HepG2 (cell line): Measurements from ENCODE around the gene NPC1. TPM values are rescaled to one million over a fixed set of nuclear protein-coding genes. Genes with fewer than 3 reads are reported as not detected.

Source experiments
- ATAC-seq: fragments of 200-7000 bp; cut with Tn5 transposase; 3 replicates; pipeline ENCODE4 v1.9.1; 2020; ENCODE audit warnings: mild to moderate bottlenecking, moderate library complexity
- BruUV-seq: library from RNA; stranded (reverse); fragments of 400-500 nt; replicated peaks from 2 replicates; lab custom pipeline; 2021; lab: Mats Ljungman, UMichigan
- CTCF ChIA-PET: fragments of 300-600 bp; formaldehyde crosslinking; extraction: SDS; loops from one replicate; lab custom pipeline; 2021; ENCODE audit warnings: low total read pairs, inconsistent platforms, low intra/inter-chr PET ratio; lab: Yijun Ruan, JAX
- POLR2A ChIA-PET: fragments of 350-600 bp; sonication (Branson Sonifier 250); formaldehyde crosslinking; loops from one replicate; lab custom pipeline; 2020; ENCODE audit warnings: antibody characterized with exemption, inconsistent platforms; lab: Yijun Ruan, JAX
- DNase-seq: peaks from one replicate; pipeline ENCODE4 v3.0.0-alpha.2; 2015; ENCODE audit warnings: low spot score
- FAIRE-seq: peaks from 3 replicates; lab custom pipeline; 2011; peaks lifted over from hg19 to GRCh38; lab: Jason Lieb, UNC
- H2AFZ ChIP-seq: one replicate; pipeline ENCODE4 v1.6.1; 2011; ENCODE audit warnings: low read length, inconsistent platforms
- H3K27ac ChIP-seq: fragments of 300-600 bp; 3 replicates; pipeline ENCODE4 v1.8.0; 2011; ENCODE audit warnings: mixed run types, mild to moderate bottlenecking, mixed read lengths, low read length, inconsistent platforms; ENCODE audit not compliant: insufficient read depth; ENCODE audit errors: extremely low read length
- H3K27me3 ChIP-seq, 2 experiments: fragments of 200-600 bp in 1 of 2; 2 replicates in 1 of 2; 3 replicates in 1 of 2; pipeline versions ENCODE4 v1.6.0 to v1.8.0; 2011; ENCODE audit warnings: low read length in 2 of 2, mild to moderate bottlenecking in 2 of 2, moderate library complexity in 2 of 2, inconsistent platforms in 1 of 2; ENCODE audit not compliant: insufficient read depth in 2 of 2, control insufficient read depth in 1 of 2
- H3K36me3 ChIP-seq, 2 experiments: fragments of 200-600 bp in 1 of 2; replicated peaks in 1 of 2; 2 replicates in 1 of 2; 3 replicates in 1 of 2; pipeline versions ENCODE4 v1.5.1 to v1.8.0; 2011; ENCODE audit warnings: low read length in 2 of 2, inconsistent platforms in 1 of 2; ENCODE audit not compliant: insufficient read depth in 2 of 2, control insufficient read depth in 1 of 2
- H3K4me1 ChIP-seq: 2 replicates; pipeline ENCODE4 v1.5.1; 2012; ENCODE audit warnings: low read length, inconsistent platforms; ENCODE audit not compliant: insufficient read depth
- H3K4me2 ChIP-seq: 2 replicates; pipeline ENCODE4 v1.6.0; 2011; ENCODE audit warnings: low read depth, low read length, inconsistent platforms
- H3K4me3 ChIP-seq, 3 experiments: fragments of 200-600 bp in 1 of 3; sonication (generic), shearing (Covaris generic) in 1 of 3; replicated peaks in 1 of 3; 2 replicates each; pipeline ENCODE4 v1.5.1; 2011 to 2016; ENCODE audit warnings: low read length in 3 of 3, inconsistent platforms in 2 of 3, low read depth in 2 of 3, mild to moderate bottlenecking in 2 of 3, control low read depth in 1 of 3, mixed read lengths in 1 of 3; ENCODE audit not compliant: insufficient read depth in 1 of 3
- H3K79me2 ChIP-seq: one replicate; pipeline ENCODE4 v1.6.1; 2011; ENCODE audit warnings: low read length, inconsistent platforms; ENCODE audit not compliant: insufficient read depth
- H3K9ac ChIP-seq: 2 replicates; pipeline ENCODE4 v1.6.0; 2011; ENCODE audit warnings: mild to moderate bottlenecking, low read depth, low read length, inconsistent platforms; ENCODE audit not compliant: insufficient read depth
- H3K9me3 ChIP-seq: 2 replicates; pipeline ENCODE4 v1.5.1; 2012; ENCODE audit warnings: mild to moderate bottlenecking, low read length
- H4K20me1 ChIP-seq: 2 replicates; pipeline ENCODE4 v1.6.0; 2011; ENCODE audit warnings: inconsistent platforms, mild to moderate bottlenecking, low read length, moderate library complexity; ENCODE audit not compliant: insufficient read depth
- BCL6 ChIP-seq: IDR thresholded peaks from 2 replicates; pipeline ENCODE4 v1.6.1; 2016; ENCODE audit warnings: missing genetic modification reagents, missing compliant biosample characterization
- FOSL2 ChIP-seq: sonication (generic); formaldehyde crosslinking; IDR thresholded peaks from 2 replicates; pipeline ENCODE4 v1.4.0; 2020; ENCODE audit warnings: missing genetic modification reagents
- FOXA3 ChIP-seq: IDR thresholded peaks from 2 replicates; pipeline ENCODE4 v1.6.1; 2016; ENCODE audit warnings: missing genetic modification reagents, missing compliant biosample characterization
- FOXK1 ChIP-seq: sonication (generic); formaldehyde crosslinking; IDR thresholded peaks from 2 replicates; pipeline ENCODE4 v1.4.0; 2020; ENCODE audit warnings: low read depth, missing genetic modification reagents, borderline replicate concordance
- GATAD2A ChIP-seq: IDR thresholded peaks from 2 replicates; pipeline ENCODE4 v1.6.1; 2016
- HMG20A ChIP-seq: IDR thresholded peaks from 2 replicates; pipeline ENCODE4 v1.6.1; 2016; ENCODE audit warnings: borderline replicate concordance
- RARA ChIP-seq: IDR thresholded peaks from 2 replicates; pipeline ENCODE4 v1.6.1; 2016; ENCODE audit warnings: missing genetic modification reagents, missing compliant biosample characterization
- ZNF496 ChIP-seq: sonication (generic); formaldehyde crosslinking; IDR thresholded peaks from 2 replicates; pipeline ENCODE4 v1.8.1; 2023; ENCODE audit warnings: mild to moderate bottlenecking, moderate library complexity, missing genetic modification reagents; ENCODE audit not compliant: insufficient replicate concordance
- ZNF563 ChIP-seq: sonication (generic); formaldehyde crosslinking; IDR thresholded peaks from 2 replicates; pipeline ENCODE4 v1.8.0; 2022; ENCODE audit warnings: mild to moderate bottlenecking, moderate library complexity, missing genetic modification reagents
- ZNF644 ChIP-seq: IDR thresholded peaks from 2 replicates; pipeline ENCODE4 v1.6.1; 2016; ENCODE audit warnings: low read depth
- ZNF792 ChIP-seq: IDR thresholded peaks from 2 replicates; pipeline ENCODE4 v1.6.1; 2016
- WGBS: methylation state at CpG from one replicate; pipeline ENCODE4 v1.1.6; 2017; ENCODE audit warnings: low lambda C conversion rate; 5-methylcytosine and 5-hydroxymethylcytosine counted together
- in situ Hi-C: cut with HindIII; loops from 2 replicates; pipeline ENCODE4 v1.10.0; 2017; ENCODE audit warnings: low pct_unique_long_range_greater_than_20kb; ENCODE audit not compliant: extremely low pct_ligation_motif_present
- intact Hi-C: fragments of 100-400 bp; cut with micrococcal nuclease; formaldehyde crosslinking; loops from one replicate; pipeline ENCODE4 v1.10.0; 2022; ENCODE audit not compliant: unreplicated experiment
- polyA plus RNA-seq, 8 experiments: library from polyadenylated mRNA; depleted of rRNA in 3 of 8; stranded (reverse) in 7 of 8; unstranded in 1 of 8; fragments of >200 nt; fragmentation: Illumina TruSeq in 4 of 8; extraction: Trizol in 4 of 8; gene quantifications; 2 replicates each; pipeline versions ENCODE4 v1.2.1 to v1.2.3, GENCODE V29; 2011 to 2016; ENCODE audit warnings: low read depth in 4 of 8, missing spikeins in 1 of 8, mixed read lengths in 1 of 8; ENCODE audit not compliant: insufficient read depth in 1 of 8
- total RNA-seq, 5 experiments: library from RNA; depleted of rRNA; stranded (reverse); fragments of >200 nt; fragmentation: Illumina TruSeq; extraction: Trizol; gene quantifications; 2 replicates each; pipeline ENCODE4 v1.2.3, GENCODE V29; 2016; ENCODE audit warnings: low read depth in 1 of 5
- TF ChIP-seq, protein P1 (sequence below), 2 experiments: fragments of 450-650 bp in 1 of 2; sonication (generic) in 1 of 2; formaldehyde crosslinking; IDR thresholded peaks; 2 replicates each; pipeline versions ENCODE4 v1.5.0 to v1.8.0; 2020 to 2022; ENCODE audit warnings: mild to moderate bottlenecking in 1 of 2, missing genetic modification reagents in 1 of 2

Gene NPC1
- total and polyA plus RNA-seq, 2 of the 13 experiments (the other 11 are each of a cell fraction or from before 2014, with no cell fraction given): 46.5 to 114 TPM

DNA sequence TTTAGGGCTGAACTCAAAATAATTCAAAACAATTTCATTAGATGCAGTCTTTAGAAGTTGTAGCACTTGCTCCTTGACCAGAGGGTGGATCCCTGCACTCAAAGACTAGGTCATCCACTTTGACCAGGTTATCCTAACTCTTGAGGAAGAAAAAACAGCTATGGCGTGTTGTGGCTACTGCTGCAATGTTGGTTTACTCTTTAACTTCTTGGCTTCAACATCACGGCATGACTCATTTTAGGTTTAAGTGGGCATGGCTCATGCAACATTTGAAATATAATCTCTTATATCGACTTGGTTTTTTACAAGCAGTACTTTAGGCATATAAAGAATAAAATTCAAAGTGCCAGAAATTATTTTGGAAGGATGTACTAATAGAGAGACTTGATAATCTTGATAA is 41.0 kb upstream of the NPC1 start:
- no peaks in the 10 kb centered on the region for H3K9me3 ChIP-seq
- peak; percentile 78 for TF ChIP-seq BCL6 (CRISPR knock-in tag)
- peak; percentile 42; the same call in 1 of the 2 replicates for TF ChIP-seq ZNF644 (CRISPR knock-in tag)
- no peak for TF ChIP-seq ZNF563 (CRISPR knock-in tag)
- peak; percentile 39; the same call in 1 of the 2 replicates for TF ChIP-seq HMG20A
- peak; percentile 22; the same call in 1 of the 2 replicates for TF ChIP-seq FOXA3 (CRISPR knock-in tag)
- TF ChIP-seq FOSL2 (CRISPR knock-in tag): peak; percentile 87
- TF ChIP-seq, protein P1, sequence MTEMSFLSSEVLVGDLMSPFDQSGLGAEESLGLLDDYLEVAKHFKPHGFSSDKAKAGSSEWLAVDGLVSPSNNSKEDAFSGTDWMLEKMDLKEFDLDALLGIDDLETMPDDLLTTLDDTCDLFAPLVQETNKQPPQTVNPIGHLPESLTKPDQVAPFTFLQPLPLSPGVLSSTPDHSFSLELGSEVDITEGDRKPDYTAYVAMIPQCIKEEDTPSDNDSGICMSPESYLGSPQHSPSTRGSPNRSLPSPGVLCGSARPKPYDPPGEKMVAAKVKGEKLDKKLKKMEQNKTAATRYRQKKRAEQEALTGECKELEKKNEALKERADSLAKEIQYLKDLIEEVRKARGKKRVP (CRISPR knock-in tag; IDR thresholded peaks at IDR 0.05): peak in 1 of 2 experiments; percentile 22; a peak in 1 of 4 replicates
- TF ChIP-seq RARA (CRISPR knock-in tag): peak; percentile 76
- TF ChIP-seq GATAD2A (CRISPR knock-in tag): peak; percentile 43; the same call in 1 of the 2 replicates
- 0 out of 2 replicates have a peak, but pooled peaks have one; percentile 10 for TF ChIP-seq FOXK1
- no peak for TF ChIP-seq ZNF496 (CRISPR knock-in tag)
- TF ChIP-seq ZNF792 (CRISPR knock-in tag): no peak
- TF ChIP-seq, all 625 proteins: peak for 9
- FAIRE-seq (no peak), DNase-seq (peak; percentile 37), ATAC-seq (no peak)
- WGBS: 1% methylated on average over 3 of the region's 3 CpGs
- H3K4me3 ChIP-seq: no peak overlapping the region
- ChIA-PET CTCF (no interaction called here), POLR2A (no interaction called here)
- in situ Hi-C loops (no loop called here), intact Hi-C loops (loop anchor here (5.0 to 10.0 kb wide), 3 partner anchors 147 to 490 kb away; no protein-coding TSS in a partner anchor)
- H3K79me2 ChIP-seq: no peaks in the 10 kb centered on the region
- no peaks in the 10 kb centered on the region for H4K20me1 ChIP-seq
- peaks cover 36% of the 10 kb centered on the region for H3K4me1 ChIP-seq
- no peak overlapping the region for H3K9ac ChIP-seq
- BruUV-seq: no TSS peak
- H3K36me3 ChIP-seq: no peaks in the 10 kb centered on the region
- H3K27me3 ChIP-seq: peaks cover 0 to 4% of the 10 kb centered on the region in 2 experiments; a peak in 2 of 5 replicates
- H2AFZ ChIP-seq: no peak overlapping the region
- no peak overlapping the region for H3K27ac ChIP-seq
- H3K4me2 ChIP-seq: no peak overlapping the region
